Skin of body (tissue), 2 donors: ENCODE data around the gene PLCG2. TPM values are rescaled to one million over a fixed set of nuclear protein-coding genes. Genes with fewer than 3 reads are reported as not detected.
"Not testable (repeated sequence)": the region's sequence is repeated elsewhere in the genome, so short reads cannot be mapped to it uniquely, and the experiment has no call there.

Experiments
- DNase-seq: peaks from one replicate; lab custom pipeline; 2025; lab: John Stamatoyannopoulos, UW
- total RNA-seq: library from RNA; depleted of rRNA; stranded (reverse); fragments of >200 nt; gene quantifications from one replicate; pipeline ENCODE4 v1.2.3, GENCODE V29; 2014

PLCG2 gene
- total RNA-seq, 1 donor from 2014 or later: 12.9 TPM

GRCh38 chr16:81938326-81939163 lies 159.5 kb downstream of the PLCG2 start:
- DNase-seq: no peak

- no peak for DNase-seq
Observed at GRCh38 chr16:81939164-81940056, 160.3 kb downstream of the PLCG2 start.

- peak; percentile 53 for DNase-seq
Observed at GRCh38 chr16:81940781-81941560, 161.9 kb downstream of the PLCG2 start.

GRCh38 chr16:81942007-81942601 lies 163.0 kb downstream of the PLCG2 start:
- DNase-seq: no peak

GRCh38 chr16:81945665-81946064 lies 166.6 kb downstream of the PLCG2 start:
- no peak for DNase-seq

DNA sequence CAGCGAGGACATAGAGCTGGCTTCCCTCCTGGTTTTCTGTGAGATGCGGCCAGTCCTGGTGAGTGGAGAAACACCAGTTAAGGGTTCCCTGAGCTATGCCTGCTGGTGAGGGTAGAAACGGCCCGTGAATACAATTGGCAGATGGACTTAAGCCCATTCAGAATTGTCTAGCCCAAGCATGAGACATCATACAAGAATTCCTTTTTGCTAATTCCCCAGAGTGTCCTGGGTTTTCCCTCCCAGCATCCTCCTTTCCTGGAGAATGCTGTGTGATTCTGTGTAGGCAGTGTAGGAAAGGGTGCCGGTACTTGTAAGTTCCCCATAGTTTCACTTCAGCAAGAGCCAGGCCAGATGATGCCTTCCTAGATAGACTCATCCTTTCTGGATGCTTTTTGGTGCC lies 167.1 kb downstream of the PLCG2 start:
- DNase-seq: no peak

GRCh38 chr16:81951564-81951963 lies 172.5 kb downstream of the PLCG2 start:
- DNase-seq: no peak

GRCh38 chr16:81956213-81956948 lies 177.3 kb downstream of the PLCG2 start:
- DNase-seq: no peak

GRCh38 chr16:81964808-81965207 lies 185.7 kb downstream of the PLCG2 start:
- no peak for DNase-seq

DNA sequence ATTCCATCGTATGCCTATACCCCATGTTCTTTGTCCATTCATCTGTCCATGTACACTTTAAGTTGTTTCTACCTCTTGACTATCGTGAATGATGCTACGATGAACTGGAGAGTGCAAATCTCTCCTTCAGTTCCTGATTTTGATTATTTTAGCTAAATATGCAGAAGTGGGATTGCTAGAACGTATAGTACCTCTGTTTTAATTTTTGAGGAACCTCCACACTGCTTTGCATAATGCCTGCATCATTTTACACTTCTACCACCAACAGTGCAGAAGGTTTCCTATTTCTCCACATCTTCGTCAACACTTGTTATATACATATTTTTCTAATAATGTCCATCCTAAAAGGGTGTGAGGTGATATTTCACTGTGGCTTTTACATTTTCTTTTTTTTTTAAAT lies 188.3 kb downstream of the PLCG2 start:
- no peak for DNase-seq

DNA sequence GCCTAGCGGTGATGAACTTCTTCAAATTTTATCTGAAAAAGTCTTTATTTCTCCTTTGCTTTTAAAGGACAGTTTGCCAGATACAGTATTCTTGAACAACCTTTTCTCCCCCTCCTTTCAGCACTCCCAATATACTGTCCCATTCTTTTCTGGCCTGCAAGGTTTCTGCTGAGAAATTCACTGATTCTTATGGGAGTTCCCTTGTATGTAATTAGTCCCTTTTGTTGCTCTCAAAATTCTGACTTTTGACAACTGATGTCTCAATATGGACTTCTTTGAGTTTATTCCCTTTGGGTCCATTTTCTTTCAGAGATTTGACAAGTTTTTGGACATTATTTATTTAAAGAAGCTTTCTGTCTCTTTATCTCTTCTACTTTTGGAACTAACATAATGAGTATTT lies 192.8 kb downstream of the PLCG2 start:
- DNase-seq: no peak

DNA sequence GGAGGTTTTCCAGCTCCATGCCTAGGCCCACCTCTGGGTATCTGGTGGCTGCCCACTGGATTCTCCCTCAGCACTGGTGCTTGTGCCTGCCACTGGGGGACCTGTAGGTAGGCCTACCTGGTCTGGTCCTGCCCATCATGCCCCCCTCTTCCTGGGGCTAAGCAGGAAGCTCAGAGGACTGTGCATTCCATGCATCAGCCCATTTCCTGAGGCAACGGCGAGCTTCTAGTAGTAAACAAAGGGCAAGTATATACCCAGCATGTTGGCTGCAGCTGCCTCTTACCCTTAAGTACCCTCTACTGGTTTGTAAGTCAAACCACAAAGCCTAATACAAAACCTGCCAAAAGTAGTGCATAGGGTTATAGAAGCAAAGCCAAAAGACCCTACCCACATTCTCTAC lies 194.6 kb downstream of the PLCG2 start:
- DNase-seq: no peak

GRCh38 chr16:81975637-81976036 lies 196.5 kb downstream of the PLCG2 start:
- no peak for DNase-seq

GRCh38 chr16:81977335-81977942 lies 198.3 kb downstream of the PLCG2 start:
- not testable (repeated sequence) for DNase-seq

- DNase-seq: no peak
Observed at GRCh38 chr16:81987121-81987520, 208.0 kb downstream of the PLCG2 start.

GRCh38 chr16:81987706-81988105 lies 208.6 kb downstream of the PLCG2 start:
- DNase-seq: no peak

GRCh38 chr16:81992859-81993258 lies 213.8 kb downstream of the PLCG2 start:
- DNase-seq: no peak

DNA sequence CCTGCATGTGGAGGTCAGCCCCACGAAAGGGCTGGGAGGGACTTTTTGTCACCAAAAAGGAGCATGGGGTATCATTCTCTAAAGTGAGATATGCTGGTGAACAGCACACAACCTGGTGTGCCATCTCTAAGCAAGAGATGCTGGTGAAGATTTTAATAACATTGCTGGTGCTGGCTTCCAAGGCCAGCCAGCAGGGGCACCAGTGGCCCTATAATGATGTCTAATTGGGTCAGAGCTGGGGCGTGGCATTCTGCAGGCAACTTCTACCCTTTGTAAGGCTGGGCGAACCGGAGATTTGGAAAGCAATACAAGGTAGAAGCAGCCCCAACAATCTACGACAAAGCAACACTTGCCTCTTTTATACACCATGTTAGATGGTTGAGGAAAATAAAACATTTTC lies 215.4 kb downstream of the PLCG2 start:
- DNase-seq: no peak

GRCh38 chr16:81995651-81996050 lies 216.6 kb downstream of the PLCG2 start:
- no peak for DNase-seq
